Spleen (tissue), 11 donors: ENCODE results near the gene CLCN6. TPM values are rescaled to one million over a fixed set of nuclear protein-coding genes. Genes with fewer than 3 reads are reported as not detected.

Experiments used
- DNase-seq: peaks from one replicate; pipeline ENCODE4 v3.0.0-alpha.2; 2020
- H3K27ac ChIP-seq, 8 donors: fragments of 200-600 bp; sonication (generic) in 7 of 8; 1 replicate in 4 of 8; 2 replicates in 4 of 8; pipeline versions ENCODE4 v1.5.0 to v1.8.0; 2016 to 2021; ENCODE audit warnings: inconsistent platforms in 4 of 8, mild to moderate bottlenecking in 4 of 8, moderate library complexity in 1 of 8
- H3K27me3 ChIP-seq, 7 donors: fragments of 200-600 bp; sonication (generic) in 6 of 7; replicated peaks in 1 of 7; 1 replicate in 4 of 7; 2 replicates in 3 of 7; pipeline versions ENCODE4 v1.5.0 to v1.8.0; 2016 to 2021; ENCODE audit warnings: inconsistent platforms in 3 of 7, mild to moderate bottlenecking in 1 of 7
- H3K36me3 ChIP-seq, 6 donors: fragments of 200-600 bp; sonication (generic) in 5 of 6; 1 replicate in 4 of 6; 2 replicates in 2 of 6; pipeline versions ENCODE4 v1.5.0 to v1.8.0; 2016 to 2021; ENCODE audit warnings: inconsistent platforms in 2 of 6
- H3K4me1 ChIP-seq, 6 donors: fragments of 200-600 bp; sonication (generic) in 5 of 6; 1 replicate in 3 of 6; 2 replicates in 3 of 6; pipeline versions ENCODE4 v1.5.0 to v1.8.0; 2016 to 2021; ENCODE audit warnings: inconsistent platforms in 3 of 6
- H3K4me3 ChIP-seq, 8 donors: fragments of 200-600 bp; sonication (generic) in 7 of 8; 1 replicate in 4 of 8; 2 replicates in 4 of 8; pipeline versions ENCODE4 v1.5.0 to v1.8.0; 2016 to 2021; ENCODE audit warnings: inconsistent platforms in 4 of 8, mild to moderate bottlenecking in 4 of 8, moderate library complexity in 2 of 8
- H3K9me3 ChIP-seq, 8 donors: fragments of 200-600 bp; sonication (generic) in 7 of 8; 1 replicate in 4 of 8; 2 replicates in 4 of 8; pipeline versions ENCODE4 v1.5.0 to v1.8.0; 2016 to 2021; ENCODE audit warnings: inconsistent platforms in 4 of 8
- CTCF ChIP-seq, 11 experiments: fragments of 200-600 bp in 7 of 11; fragments of 450-650 bp in 4 of 11; sonication (generic) in 4 of 11; IDR thresholded peaks in 8 of 11; conservative IDR thresholded peaks in 3 of 11; 1 replicate in 7 of 11; 2 replicates in 4 of 11; pipeline versions ENCODE4 v1.4.0 to v1.8.0; 2016 to 2021; ENCODE audit warnings: antibody characterized with exemption in 11 of 11, inconsistent platforms in 4 of 11, mild to moderate bottlenecking in 1 of 11
- POLR2A ChIP-seq, 3 donors: fragments of 450-650 bp; IDR thresholded peaks; one replicate each; pipeline ENCODE4 v1.5.1; 2017; ENCODE audit warnings: antibody characterized with exemption in 3 of 3, mild to moderate bottlenecking in 1 of 3
- POLR2AphosphoS5 ChIP-seq, 3 donors: sonication (generic); formaldehyde crosslinking; IDR thresholded peaks; one replicate each; pipeline ENCODE4 v1.5.1; 2017; ENCODE audit warnings: antibody characterized with exemption in 3 of 3
- WGBS, 5 donors: extraction: QIAGEN DNeasy Blood & Tissue Kit in 3 of 5; methylation state at CpG; one replicate each; pipeline versions ENCODE4 v1.1.5 to v1.1.7; 2013 to 2018; 5-methylcytosine and 5-hydroxymethylcytosine counted together
- intact Hi-C: fragments of 100-400 bp; cut with DNase I; formaldehyde crosslinking; loops from one replicate; pipeline ENCODE4 v1.15.0; 2023; ENCODE audit warnings: low total_unique reads
- polyA plus RNA-seq, 3 donors: library from polyadenylated mRNA; stranded (reverse); fragments of 200-250 nt; gene quantifications; one replicate each; pipeline ENCODE4 v1.2.1, GENCODE V29; 2013
- total RNA-seq, 7 donors: library from RNA; depleted of rRNA in 3 of 7; stranded (reverse); fragments of >200 nt in 3 of 7; fragmentation: NEBNext Ultra II Directional in 4 of 7; extraction: Animal tissue kit (Norgen Biotek cat#: 25700) in 4 of 7; gene quantifications; one replicate each; pipeline versions ENCODE4 v1.1.0 to v1.2.1, GENCODE V29; 2016 to 2021
- donor health status: healthy with polysubstance abuse.
- donor health status: DM: no; HTN: no; CAD: no; lungs with moderate emphysema.
- donor health status: DM: no; HTN: no; CAD: no.
- donor health status: Bipolar disorder and iron deficiency.
- donor health status: healthy.
- donor health status: DM: no; HTN: no; CAD: no.
- donor health status: DM: yes; HTN: yes; CAD: no.

The CLCN6 gene
- total and polyA plus RNA-seq, 10 donors, result 6.3 to 34.4 (median 23.2) TPM

- H3K36me3 ChIP-seq, result no peaks in the 10 kb centered on the region
- peak overlapping the region in 2 of 8 donors; percentile 31 to 38 for H3K27ac ChIP-seq
- WGBS, 5 donors, result 65 to 92% (median 72%) methylated on average over 14 to 19 of the region's 19 CpGs
- peaks cover 0 to 29% (median 12%) of the 10 kb centered on the region in 6 donors for H3K4me1 ChIP-seq
- intact Hi-C loops, result no loop called here
- H3K9me3 ChIP-seq, result no peaks in the 10 kb centered on the region
- no peak for DNase-seq
- no peak overlapping the region for H3K4me3 ChIP-seq
- H3K27me3 ChIP-seq, result peaks cover 0 to 10% (median 0%) of the 10 kb centered on the region in 7 donors
- TF ChIP-seq POLR2AphosphoS5 (IDR thresholded peaks at IDR 0.05) (peak; percentile 35 to 71 (median 71)), CTCF (IDR thresholded peaks at IDR 0.05 in 8 of 11, conservative IDR thresholded peaks at IDR 0.05 in 3 of 11) (no peak), POLR2A (IDR thresholded peaks at IDR 0.05) (no peak)
Measured at GRCh38 chr1:11886986-11887665, 81.1 kb downstream of the CLCN6 start.

- Histone ChIP-seq H3K4me3 (no peak overlapping the region), H3K27me3 (peaks cover 0 to 9% (median 0%) of the 10 kb centered on the region in 7 donors), H3K4me1 (peaks cover 0 to 24% (median 11%) of the 10 kb centered on the region in 6 donors), H3K36me3 (no peaks in the 10 kb centered on the region), H3K27ac (peak overlapping the region in 1 of 8 donors; percentile 13), H3K9me3 (no peaks in the 10 kb centered on the region)
- no peak for DNase-seq
- TF ChIP-seq CTCF (IDR thresholded peaks at IDR 0.05 in 8 of 11, conservative IDR thresholded peaks at IDR 0.05 in 3 of 11) (no peak), POLR2AphosphoS5 (IDR thresholded peaks at IDR 0.05) (no peak), POLR2A (IDR thresholded peaks at IDR 0.05) (no peak)
- intact Hi-C loops, result no loop called here
- WGBS, 5 donors, result 76 to 90% (median 78%) methylated on average over 6 to 7 of the region's 7 CpGs
Measured at GRCh38 chr1:11887666-11888007, 81.6 kb downstream of the CLCN6 start.

GRCh38 chr1:11888206-11888876, 82.3 kb downstream of the CLCN6 start:
- no peak for DNase-seq
- Histone ChIP-seq H3K4me1 (peaks cover 0 to 19% (median 6%) of the 10 kb centered on the region in 6 donors), H3K36me3 (no peaks in the 10 kb centered on the region), H3K9me3 (no peaks in the 10 kb centered on the region), H3K27ac (no peak overlapping the region), H3K27me3 (peaks cover 0 to 3% (median 0%) of the 10 kb centered on the region in 7 donors), H3K4me3 (no peak overlapping the region)
- no peak for TF ChIP-seq CTCF (IDR thresholded peaks at IDR 0.05 in 8 of 11, conservative IDR thresholded peaks at IDR 0.05 in 3 of 11)
- TF ChIP-seq POLR2AphosphoS5 (IDR thresholded peaks at IDR 0.05), result no peak
- no peak for TF ChIP-seq POLR2A (IDR thresholded peaks at IDR 0.05)
- intact Hi-C loops, result no loop called here
- WGBS, 5 donors, result 80 to 88% (median 84%) methylated on average over 15 of the region's 15 CpGs

- no peak for TF ChIP-seq CTCF (IDR thresholded peaks at IDR 0.05 in 8 of 11, conservative IDR thresholded peaks at IDR 0.05 in 3 of 11)
- TF ChIP-seq POLR2AphosphoS5 (IDR thresholded peaks at IDR 0.05), result no peak
- no peak for TF ChIP-seq POLR2A (IDR thresholded peaks at IDR 0.05)
- no peak overlapping the region for H3K4me3 ChIP-seq
- no peaks in the 10 kb centered on the region for H3K36me3 ChIP-seq
- whole genome bisulfite sequencing, 5 donors, result 55 to 72% (median 67%) methylated on average over 1 to 3 of the region's 3 CpGs
- no peak overlapping the region for H3K27ac ChIP-seq
- no peak for DNase-seq
- no peaks in the 10 kb centered on the region for H3K9me3 ChIP-seq
- intact Hi-C loops, result no loop called here
- peaks cover 0 to 21% (median 4%) of the 10 kb centered on the region in 6 donors for H3K4me1 ChIP-seq
- H3K27me3 ChIP-seq, result no peaks in the 10 kb centered on the region
Measured at GRCh38 chr1:11888877-11889208, 82.9 kb downstream of the CLCN6 start.
